Transverse colon (tissue), 3 donors: ENCODE data around the gene MUSTN1.

Source experiments
- POLR2A ChIP-seq: fragments of 450-650 bp; IDR thresholded peaks from one replicate; pipeline ENCODE4 v1.6.1; 2016; ENCODE audit warnings: antibody characterized with exemption, mild to moderate bottlenecking, moderate library complexity
- TF ChIP-seq, protein P1 (sequence below), 5 experiments: fragments of 200-600 bp in 3 of 5; fragments of 450-650 bp in 2 of 5; sonication (generic) in 3 of 5; IDR thresholded peaks; 1 replicate in 2 of 5; 2 replicates in 3 of 5; pipeline ENCODE4 v1.5.1; 2016 to 2017; ENCODE audit warnings: antibody characterized with exemption in 5 of 5, inconsistent platforms in 3 of 5, mild to moderate bottlenecking in 2 of 5, moderate library complexity in 1 of 5

DNA sequence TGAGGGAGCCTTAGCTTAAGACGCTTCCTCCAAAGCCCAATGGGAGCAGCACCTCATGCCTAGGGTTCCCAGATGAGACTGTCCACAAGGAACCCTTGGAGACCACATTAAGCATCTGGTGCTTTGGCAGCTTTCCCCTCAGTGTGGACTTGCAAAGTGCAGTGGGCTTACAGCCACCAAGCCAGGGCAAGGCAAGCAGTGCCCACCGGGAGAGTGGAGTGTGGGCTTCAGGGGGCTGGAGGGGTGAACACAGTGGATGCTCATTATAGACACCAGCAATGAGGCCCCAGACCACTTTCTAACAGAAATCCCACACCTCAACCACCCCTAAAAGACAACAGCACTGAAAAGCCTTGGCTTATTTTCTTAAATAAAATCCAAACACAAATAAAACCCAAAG, 9.1 kb upstream of the MUSTN1 start:
- TF ChIP-seq, protein P1, sequence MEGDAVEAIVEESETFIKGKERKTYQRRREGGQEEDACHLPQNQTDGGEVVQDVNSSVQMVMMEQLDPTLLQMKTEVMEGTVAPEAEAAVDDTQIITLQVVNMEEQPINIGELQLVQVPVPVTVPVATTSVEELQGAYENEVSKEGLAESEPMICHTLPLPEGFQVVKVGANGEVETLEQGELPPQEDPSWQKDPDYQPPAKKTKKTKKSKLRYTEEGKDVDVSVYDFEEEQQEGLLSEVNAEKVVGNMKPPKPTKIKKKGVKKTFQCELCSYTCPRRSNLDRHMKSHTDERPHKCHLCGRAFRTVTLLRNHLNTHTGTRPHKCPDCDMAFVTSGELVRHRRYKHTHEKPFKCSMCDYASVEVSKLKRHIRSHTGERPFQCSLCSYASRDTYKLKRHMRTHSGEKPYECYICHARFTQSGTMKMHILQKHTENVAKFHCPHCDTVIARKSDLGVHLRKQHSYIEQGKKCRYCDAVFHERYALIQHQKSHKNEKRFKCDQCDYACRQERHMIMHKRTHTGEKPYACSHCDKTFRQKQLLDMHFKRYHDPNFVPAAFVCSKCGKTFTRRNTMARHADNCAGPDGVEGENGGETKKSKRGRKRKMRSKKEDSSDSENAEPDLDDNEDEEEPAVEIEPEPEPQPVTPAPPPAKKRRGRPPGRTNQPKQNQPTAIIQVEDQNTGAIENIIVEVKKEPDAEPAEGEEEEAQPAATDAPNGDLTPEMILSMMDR (IDR thresholded peaks at IDR 0.05), result no peak
- no peak for TF ChIP-seq POLR2A
